ENCODE measurements around the gene IL13. TPM values are rescaled to one million over a fixed set of nuclear protein-coding genes. Genes with fewer than 3 reads are reported as not detected.

IL13 gene
- total and polyA plus RNA-seq, 10 of the 15 experiments (the other 5 are each of a cell fraction or from before 2014, with no cell fraction given), result 0.06 to 0.40 (median 0.11) TPM; not detected in 6

DNA sequence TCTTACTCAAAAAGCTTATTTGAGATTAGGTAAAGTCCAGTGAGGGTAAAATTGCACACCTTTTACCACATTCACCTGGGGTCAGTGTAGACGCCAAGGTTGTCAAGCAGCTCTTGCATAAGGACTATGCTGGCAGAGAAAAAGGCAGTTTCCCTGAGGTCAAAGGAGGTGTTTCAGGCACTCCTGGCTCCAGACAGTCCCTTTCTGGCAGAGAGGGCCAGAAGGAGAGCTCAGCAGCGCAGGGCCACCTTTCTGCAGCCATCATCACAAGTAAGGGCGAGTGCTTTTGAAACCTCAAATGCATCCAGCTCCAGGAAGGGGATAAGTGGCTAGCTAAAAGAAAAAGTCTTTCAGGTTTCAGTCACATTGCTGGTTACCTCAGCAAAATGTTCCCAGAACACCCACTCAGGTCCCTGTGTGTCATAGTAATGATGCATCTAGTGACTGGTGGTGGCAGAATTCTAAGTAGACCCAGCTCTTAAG, 16.7 kb upstream of the IL13 start (continued):
- TF ChIP-seq, protein P1, sequence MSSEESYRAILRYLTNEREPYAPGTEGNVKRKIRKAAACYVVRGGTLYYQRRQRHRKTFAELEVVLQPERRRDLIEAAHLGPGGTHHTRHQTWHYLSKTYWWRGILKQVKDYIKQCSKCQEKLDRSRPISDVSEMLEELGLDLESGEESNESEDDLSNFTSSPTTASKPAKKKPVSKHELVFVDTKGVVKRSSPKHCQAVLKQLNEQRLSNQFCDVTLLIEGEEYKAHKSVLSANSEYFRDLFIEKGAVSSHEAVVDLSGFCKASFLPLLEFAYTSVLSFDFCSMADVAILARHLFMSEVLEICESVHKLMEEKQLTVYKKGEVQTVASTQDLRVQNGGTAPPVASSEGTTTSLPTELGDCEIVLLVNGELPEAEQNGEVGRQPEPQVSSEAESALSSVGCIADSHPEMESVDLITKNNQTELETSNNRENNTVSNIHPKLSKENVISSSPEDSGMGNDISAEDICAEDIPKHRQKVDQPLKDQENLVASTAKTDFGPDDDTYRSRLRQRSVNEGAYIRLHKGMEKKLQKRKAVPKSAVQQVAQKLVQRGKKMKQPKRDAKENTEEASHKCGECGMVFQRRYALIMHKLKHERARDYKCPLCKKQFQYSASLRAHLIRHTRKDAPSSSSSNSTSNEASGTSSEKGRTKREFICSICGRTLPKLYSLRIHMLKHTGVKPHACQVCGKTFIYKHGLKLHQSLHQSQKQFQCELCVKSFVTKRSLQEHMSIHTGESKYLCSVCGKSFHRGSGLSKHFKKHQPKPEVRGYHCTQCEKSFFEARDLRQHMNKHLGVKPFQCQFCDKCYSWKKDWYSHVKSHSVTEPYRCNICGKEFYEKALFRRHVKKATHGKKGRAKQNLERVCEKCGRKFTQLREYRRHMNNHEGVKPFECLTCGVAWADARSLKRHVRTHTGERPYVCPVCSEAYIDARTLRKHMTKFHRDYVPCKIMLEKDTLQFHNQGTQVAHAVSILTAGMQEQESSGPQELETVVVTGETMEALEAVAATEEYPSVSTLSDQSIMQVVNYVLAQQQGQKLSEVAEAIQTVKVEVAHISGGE (CRISPR knock-in tag; IDR thresholded peaks at IDR 0.05), result no peak
- TF ChIP-seq SMC3 (IDR thresholded peaks at IDR 0.05; ENCODE audit: borderline replicate concordance, low read length) (peak; percentile 17; the same call in 1 of the 2 replicates), NFIC (IDR thresholded peaks at IDR 0.05; ENCODE audit: low read depth, low read length) (peak; percentile 85), POLR2A (IDR thresholded peaks at IDR 0.05; ENCODE audit: low read depth, low read length) (peak; percentile 36; the same call in 1 of the 2 replicates), IKZF2 (IDR thresholded peaks at IDR 0.05) (peak; percentile 78 to 82; a peak in 2 of 4 replicates), CREB1 (IDR thresholded peaks at IDR 0.05; ENCODE audit: low read depth) (peak; percentile 71)
- TF ChIP-seq, protein P2, sequence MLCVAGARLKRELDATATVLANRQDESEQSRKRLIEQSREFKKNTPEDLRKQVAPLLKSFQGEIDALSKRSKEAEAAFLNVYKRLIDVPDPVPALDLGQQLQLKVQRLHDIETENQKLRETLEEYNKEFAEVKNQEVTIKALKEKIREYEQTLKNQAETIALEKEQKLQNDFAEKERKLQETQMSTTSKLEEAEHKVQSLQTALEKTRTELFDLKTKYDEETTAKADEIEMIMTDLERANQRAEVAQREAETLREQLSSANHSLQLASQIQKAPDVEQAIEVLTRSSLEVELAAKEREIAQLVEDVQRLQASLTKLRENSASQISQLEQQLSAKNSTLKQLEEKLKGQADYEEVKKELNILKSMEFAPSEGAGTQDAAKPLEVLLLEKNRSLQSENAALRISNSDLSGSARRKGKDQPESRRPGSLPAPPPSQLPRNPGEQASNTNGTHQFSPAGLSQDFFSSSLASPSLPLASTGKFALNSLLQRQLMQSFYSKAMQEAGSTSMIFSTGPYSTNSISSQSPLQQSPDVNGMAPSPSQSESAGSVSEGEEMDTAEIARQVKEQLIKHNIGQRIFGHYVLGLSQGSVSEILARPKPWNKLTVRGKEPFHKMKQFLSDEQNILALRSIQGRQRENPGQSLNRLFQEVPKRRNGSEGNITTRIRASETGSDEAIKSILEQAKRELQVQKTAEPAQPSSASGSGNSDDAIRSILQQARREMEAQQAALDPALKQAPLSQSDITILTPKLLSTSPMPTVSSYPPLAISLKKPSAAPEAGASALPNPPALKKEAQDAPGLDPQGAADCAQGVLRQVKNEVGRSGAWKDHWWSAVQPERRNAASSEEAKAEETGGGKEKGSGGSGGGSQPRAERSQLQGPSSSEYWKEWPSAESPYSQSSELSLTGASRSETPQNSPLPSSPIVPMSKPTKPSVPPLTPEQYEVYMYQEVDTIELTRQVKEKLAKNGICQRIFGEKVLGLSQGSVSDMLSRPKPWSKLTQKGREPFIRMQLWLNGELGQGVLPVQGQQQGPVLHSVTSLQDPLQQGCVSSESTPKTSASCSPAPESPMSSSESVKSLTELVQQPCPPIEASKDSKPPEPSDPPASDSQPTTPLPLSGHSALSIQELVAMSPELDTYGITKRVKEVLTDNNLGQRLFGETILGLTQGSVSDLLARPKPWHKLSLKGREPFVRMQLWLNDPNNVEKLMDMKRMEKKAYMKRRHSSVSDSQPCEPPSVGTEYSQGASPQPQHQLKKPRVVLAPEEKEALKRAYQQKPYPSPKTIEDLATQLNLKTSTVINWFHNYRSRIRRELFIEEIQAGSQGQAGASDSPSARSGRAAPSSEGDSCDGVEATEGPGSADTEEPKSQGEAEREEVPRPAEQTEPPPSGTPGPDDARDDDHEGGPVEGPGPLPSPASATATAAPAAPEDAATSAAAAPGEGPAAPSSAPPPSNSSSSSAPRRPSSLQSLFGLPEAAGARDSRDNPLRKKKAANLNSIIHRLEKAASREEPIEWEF (IDR thresholded peaks at IDR 0.05; ENCODE audit: insufficient replicate concordance, low read depth, low read length), result no peak
- TF ChIP-seq, protein P3, sequence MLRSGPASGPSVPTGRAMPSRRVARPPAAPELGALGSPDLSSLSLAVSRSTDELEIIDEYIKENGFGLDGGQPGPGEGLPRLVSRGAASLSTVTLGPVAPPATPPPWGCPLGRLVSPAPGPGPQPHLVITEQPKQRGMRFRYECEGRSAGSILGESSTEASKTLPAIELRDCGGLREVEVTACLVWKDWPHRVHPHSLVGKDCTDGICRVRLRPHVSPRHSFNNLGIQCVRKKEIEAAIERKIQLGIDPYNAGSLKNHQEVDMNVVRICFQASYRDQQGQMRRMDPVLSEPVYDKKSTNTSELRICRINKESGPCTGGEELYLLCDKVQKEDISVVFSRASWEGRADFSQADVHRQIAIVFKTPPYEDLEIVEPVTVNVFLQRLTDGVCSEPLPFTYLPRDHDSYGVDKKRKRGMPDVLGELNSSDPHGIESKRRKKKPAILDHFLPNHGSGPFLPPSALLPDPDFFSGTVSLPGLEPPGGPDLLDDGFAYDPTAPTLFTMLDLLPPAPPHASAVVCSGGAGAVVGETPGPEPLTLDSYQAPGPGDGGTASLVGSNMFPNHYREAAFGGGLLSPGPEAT (IDR thresholded peaks at IDR 0.05; ENCODE audit: low read depth), result peak; percentile 63; the same call in 1 of the 2 replicates
- TF ChIP-seq, protein P4, sequence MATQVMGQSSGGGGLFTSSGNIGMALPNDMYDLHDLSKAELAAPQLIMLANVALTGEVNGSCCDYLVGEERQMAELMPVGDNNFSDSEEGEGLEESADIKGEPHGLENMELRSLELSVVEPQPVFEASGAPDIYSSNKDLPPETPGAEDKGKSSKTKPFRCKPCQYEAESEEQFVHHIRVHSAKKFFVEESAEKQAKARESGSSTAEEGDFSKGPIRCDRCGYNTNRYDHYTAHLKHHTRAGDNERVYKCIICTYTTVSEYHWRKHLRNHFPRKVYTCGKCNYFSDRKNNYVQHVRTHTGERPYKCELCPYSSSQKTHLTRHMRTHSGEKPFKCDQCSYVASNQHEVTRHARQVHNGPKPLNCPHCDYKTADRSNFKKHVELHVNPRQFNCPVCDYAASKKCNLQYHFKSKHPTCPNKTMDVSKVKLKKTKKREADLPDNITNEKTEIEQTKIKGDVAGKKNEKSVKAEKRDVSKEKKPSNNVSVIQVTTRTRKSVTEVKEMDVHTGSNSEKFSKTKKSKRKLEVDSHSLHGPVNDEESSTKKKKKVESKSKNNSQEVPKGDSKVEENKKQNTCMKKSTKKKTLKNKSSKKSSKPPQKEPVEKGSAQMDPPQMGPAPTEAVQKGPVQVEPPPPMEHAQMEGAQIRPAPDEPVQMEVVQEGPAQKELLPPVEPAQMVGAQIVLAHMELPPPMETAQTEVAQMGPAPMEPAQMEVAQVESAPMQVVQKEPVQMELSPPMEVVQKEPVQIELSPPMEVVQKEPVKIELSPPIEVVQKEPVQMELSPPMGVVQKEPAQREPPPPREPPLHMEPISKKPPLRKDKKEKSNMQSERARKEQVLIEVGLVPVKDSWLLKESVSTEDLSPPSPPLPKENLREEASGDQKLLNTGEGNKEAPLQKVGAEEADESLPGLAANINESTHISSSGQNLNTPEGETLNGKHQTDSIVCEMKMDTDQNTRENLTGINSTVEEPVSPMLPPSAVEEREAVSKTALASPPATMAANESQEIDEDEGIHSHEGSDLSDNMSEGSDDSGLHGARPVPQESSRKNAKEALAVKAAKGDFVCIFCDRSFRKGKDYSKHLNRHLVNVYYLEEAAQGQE (IDR thresholded peaks at IDR 0.05; ENCODE audit: low read depth, low read length), result no peak
- TF ChIP-seq, protein P5, sequence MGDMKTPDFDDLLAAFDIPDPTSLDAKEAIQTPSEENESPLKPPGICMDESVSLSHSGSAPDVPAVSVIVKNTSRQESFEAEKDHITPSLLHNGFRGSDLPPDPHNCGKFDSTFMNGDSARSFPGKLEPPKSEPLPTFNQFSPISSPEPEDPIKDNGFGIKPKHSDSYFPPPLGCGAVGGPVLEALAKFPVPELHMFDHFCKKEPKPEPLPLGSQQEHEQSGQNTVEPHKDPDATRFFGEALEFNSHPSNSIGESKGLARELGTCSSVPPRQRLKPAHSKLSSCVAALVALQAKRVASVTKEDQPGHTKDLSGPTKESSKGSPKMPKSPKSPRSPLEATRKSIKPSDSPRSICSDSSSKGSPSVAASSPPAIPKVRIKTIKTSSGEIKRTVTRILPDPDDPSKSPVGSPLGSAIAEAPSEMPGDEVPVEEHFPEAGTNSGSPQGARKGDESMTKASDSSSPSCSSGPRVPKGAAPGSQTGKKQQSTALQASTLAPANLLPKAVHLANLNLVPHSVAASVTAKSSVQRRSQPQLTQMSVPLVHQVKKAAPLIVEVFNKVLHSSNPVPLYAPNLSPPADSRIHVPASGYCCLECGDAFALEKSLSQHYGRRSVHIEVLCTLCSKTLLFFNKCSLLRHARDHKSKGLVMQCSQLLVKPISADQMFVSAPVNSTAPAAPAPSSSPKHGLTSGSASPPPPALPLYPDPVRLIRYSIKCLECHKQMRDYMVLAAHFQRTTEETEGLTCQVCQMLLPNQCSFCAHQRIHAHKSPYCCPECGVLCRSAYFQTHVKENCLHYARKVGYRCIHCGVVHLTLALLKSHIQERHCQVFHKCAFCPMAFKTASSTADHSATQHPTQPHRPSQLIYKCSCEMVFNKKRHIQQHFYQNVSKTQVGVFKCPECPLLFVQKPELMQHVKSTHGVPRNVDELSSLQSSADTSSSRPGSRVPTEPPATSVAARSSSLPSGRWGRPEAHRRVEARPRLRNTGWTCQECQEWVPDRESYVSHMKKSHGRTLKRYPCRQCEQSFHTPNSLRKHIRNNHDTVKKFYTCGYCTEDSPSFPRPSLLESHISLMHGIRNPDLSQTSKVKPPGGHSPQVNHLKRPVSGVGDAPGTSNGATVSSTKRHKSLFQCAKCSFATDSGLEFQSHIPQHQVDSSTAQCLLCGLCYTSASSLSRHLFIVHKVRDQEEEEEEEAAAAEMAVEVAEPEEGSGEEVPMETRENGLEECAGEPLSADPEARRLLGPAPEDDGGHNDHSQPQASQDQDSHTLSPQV (IDR thresholded peaks at IDR 0.05), result no peak

All from GM12878 (cell line).